Neuronal stem cell (in vitro differentiated cells): ENCODE measurements around the gene YIF1A.
"Not testable (repeated sequence)": the region's sequence is repeated elsewhere in the genome, so short reads cannot be mapped to it uniquely, and the experiment has no call there.

Experiments
- DNase-seq: peaks from one replicate; pipeline ENCODE4 v3.0.0-alpha.2; 2013; ENCODE audit warnings: low spot score
- H2AFZ ChIP-seq: one replicate; pipeline ENCODE4 v1.6.1; 2013; ENCODE audit warnings: mild to moderate bottlenecking, low read length, inconsistent platforms
- H2AK5ac ChIP-seq: 2 replicates; pipeline ENCODE4 v1.6.1; 2013; ENCODE audit warnings: low read depth, mild to moderate bottlenecking, inconsistent platforms, low read length, moderate library complexity, mixed read lengths
- H2BK120ac ChIP-seq: 2 replicates; pipeline ENCODE4 v1.6.1; 2013; ENCODE audit warnings: low read depth, mild to moderate bottlenecking, inconsistent platforms, low read length, moderate library complexity, mixed read lengths
- H2BK12ac ChIP-seq: one replicate; pipeline ENCODE4 v1.6.1; 2013; ENCODE audit warnings: low read length, inconsistent platforms
- H2BK15ac ChIP-seq: 2 replicates; pipeline ENCODE4 v1.6.1; 2013; ENCODE audit warnings: mild to moderate bottlenecking, low read length, inconsistent platforms, mixed read lengths
- H2BK5ac ChIP-seq: one replicate; pipeline ENCODE4 v1.6.1; 2013; ENCODE audit warnings: inconsistent platforms, mild to moderate bottlenecking, low read length, moderate library complexity
- H3K14ac ChIP-seq: one replicate; pipeline ENCODE4 v1.6.1; 2013; ENCODE audit warnings: low read length, inconsistent platforms
- H3K18ac ChIP-seq: 2 replicates; pipeline ENCODE4 v1.6.1; 2013; ENCODE audit warnings: low read length, inconsistent platforms
- H3K23ac ChIP-seq: 2 replicates; pipeline ENCODE4 v1.6.1; 2013; ENCODE audit warnings: low read depth, mild to moderate bottlenecking, mixed read lengths, low read length, inconsistent platforms; ENCODE audit not compliant: poor library complexity
- H3K27ac ChIP-seq: replicated peaks from 3 replicates; pipeline ENCODE4 v1.5.1; 2013; ENCODE audit warnings: low read length, inconsistent platforms
- H3K27me3 ChIP-seq, 3 experiments: 2 replicates each; pipeline ENCODE4 v1.6.1; 2013; ENCODE audit warnings: low read length in 3 of 3, mild to moderate bottlenecking in 2 of 3, inconsistent platforms in 1 of 3, low read depth in 1 of 3, mixed read lengths in 1 of 3, moderate library complexity in 1 of 3; ENCODE audit not compliant: control insufficient read depth in 3 of 3, insufficient read depth in 3 of 3
- H3K36me3 ChIP-seq, 2 donors: replicated peaks in 1 of 2; 2 replicates each; pipeline ENCODE4 v1.6.1; 2013; ENCODE audit warnings: low read length in 2 of 2; ENCODE audit not compliant: control insufficient read depth in 2 of 2, insufficient read depth in 2 of 2
- H3K4ac ChIP-seq: 2 replicates; pipeline ENCODE4 v1.6.1; 2013; ENCODE audit warnings: inconsistent platforms, mild to moderate bottlenecking, low read length, moderate library complexity
- H3K4me1 ChIP-seq, 2 donors: 1 replicate in 1 of 2; 2 replicates in 1 of 2; pipeline ENCODE4 v1.6.1; 2013; ENCODE audit warnings: low read length in 2 of 2, low read depth in 1 of 2; ENCODE audit not compliant: control insufficient read depth in 2 of 2, insufficient read depth in 1 of 2
- H3K4me2 ChIP-seq: one replicate; pipeline ENCODE4 v1.6.1; 2013; ENCODE audit warnings: mild to moderate bottlenecking, low read length, inconsistent platforms; ENCODE audit not compliant: insufficient read depth, poor library complexity, severe bottlenecking
- H3K4me3 ChIP-seq, 2 donors: 2 replicates each; pipeline ENCODE4 v1.5.1; 2013; ENCODE audit warnings: low read length in 2 of 2, mild to moderate bottlenecking in 2 of 2, inconsistent platforms in 1 of 2, moderate library complexity in 1 of 2
- H3K79me1 ChIP-seq: one replicate; pipeline ENCODE4 v1.6.1; 2013; ENCODE audit warnings: low read depth, mild to moderate bottlenecking, inconsistent platforms, low read length, moderate library complexity
- H3K9ac ChIP-seq: one replicate; pipeline ENCODE4 v1.6.1; 2013; ENCODE audit warnings: mild to moderate bottlenecking, low read depth, low read length, inconsistent platforms; ENCODE audit not compliant: poor library complexity
- H3K9me3 ChIP-seq, 2 donors: replicated peaks in 1 of 2; 2 replicates each; pipeline versions ENCODE3 to v1.6.1; 2013; ENCODE audit warnings: low read length in 2 of 2, mild to moderate bottlenecking in 2 of 2, inconsistent platforms in 1 of 2, low read depth in 1 of 2, mixed read lengths in 1 of 2, moderate library complexity in 1 of 2; ENCODE audit not compliant: control insufficient read depth in 2 of 2, insufficient read depth in 1 of 2
- H4K8ac ChIP-seq: one replicate; pipeline ENCODE4 v1.6.1; 2013; ENCODE audit warnings: low read depth, mild to moderate bottlenecking, inconsistent platforms, low read length, moderate library complexity
- H4K91ac ChIP-seq: one replicate; pipeline ENCODE4 v1.6.1; 2013; ENCODE audit warnings: low read length, low read depth, mild to moderate bottlenecking, inconsistent platforms; ENCODE audit not compliant: poor library complexity
- WGBS, 2 donors: extraction: QIAGEN DNeasy Blood & Tissue Kit; methylation state at CpG; one replicate each; pipeline ENCODE4 v1.1.7; 2013; ENCODE audit warnings: missing lambda C conversion rate in 2 of 2, mixed read lengths in 1 of 2; ENCODE audit not compliant: insufficient read length in 2 of 2, insufficient replicate concordance in 1 of 2; ENCODE audit errors: extremely low coverage in 2 of 2; 5-methylcytosine and 5-hydroxymethylcytosine counted together

YIF1A gene

GRCh38 chr11:66277471-66278362 lies 11.2 kb downstream of the YIF1A start, which contains the start of gene CNIH2:
Gene CNIH2, plus strand, starts transcription at chr11:66278175. Its CDS starts 282 bp downstream, at chr11:66278457.
- Histone ChIP-seq H2BK120ac (no peak within 1 kb of the TSS), H3K18ac (peak within 1 kb of the TSS; percentile 87), H2AK5ac (peak within 1 kb of the TSS; percentile 90), H2BK15ac (peak within 1 kb of the TSS; percentile 91), H2BK5ac (peak within 1 kb of the TSS; percentile 90), H3K79me1 (peaks cover 2% of the 10 kb centered on the region), H3K27me3 (no peaks in the 10 kb centered on the region), H2AFZ (peak within 1 kb of the TSS; percentile 74), H4K8ac (no peak within 1 kb of the TSS), H3K14ac (peak within 1 kb of the TSS; percentile 56), H3K4ac (peak within 1 kb of the TSS; percentile 37), H3K4me3 (peak within 1 kb of the TSS; percentile 75 to 83), H3K36me3 (peaks cover 27 to 54% of the 10 kb centered on the region in 2 donors), H3K9me3 (no peaks in the 10 kb centered on the region), H3K27ac (no peak within 1 kb of the TSS), H2BK12ac (peak within 1 kb of the TSS; percentile 22), H3K4me2 (peak within 1 kb of the TSS; percentile 99), H3K9ac (peak within 1 kb of the TSS; percentile 88), H4K91ac (peak within 1 kb of the TSS; percentile 72), H3K23ac (peak within 1 kb of the TSS; percentile 85), H3K4me1 (peaks cover 24 to 40% of the 10 kb centered on the region in 2 donors)
- DNase-seq = no peak
- no CpG with 5 or more reads among the region's 84 CpGs for WGBS, 2 donors

GRCh38 chr11:66277064-66277463 lies 11.9 kb downstream of the YIF1A start:
- H3K4ac ChIP-seq, H2BK120ac ChIP-seq, H2AK5ac ChIP-seq, H3K27me3 ChIP-seq, H3K23ac ChIP-seq, H3K79me1 ChIP-seq, H4K8ac ChIP-seq, H2BK15ac ChIP-seq, DNase-seq, H4K91ac ChIP-seq, H2AFZ ChIP-seq, H3K14ac ChIP-seq, H3K9me3 ChIP-seq, H3K27ac ChIP-seq, H3K4me2 ChIP-seq, H3K4me3 ChIP-seq, H3K9ac ChIP-seq, H2BK12ac ChIP-seq, H3K18ac ChIP-seq: not testable (repeated sequence)
- Histone ChIP-seq H3K4me1 (peaks cover 21 to 37% of the 10 kb centered on the region in 2 donors), H3K36me3 (peaks cover 34 to 58% of the 10 kb centered on the region in 2 donors), H2BK5ac (peak overlapping the region; percentile 90)
- no CpG with 5 or more reads among the region's 4 CpGs for WGBS, 2 donors

- H2AFZ ChIP-seq, H2BK5ac ChIP-seq, H3K9me3 ChIP-seq, H2BK15ac ChIP-seq, H4K91ac ChIP-seq, H3K14ac ChIP-seq, H2AK5ac ChIP-seq, H3K27ac ChIP-seq, H3K18ac ChIP-seq, H3K23ac ChIP-seq, H3K9ac ChIP-seq, DNase-seq, H3K79me1 ChIP-seq, H2BK12ac ChIP-seq, H3K4ac ChIP-seq, H3K4me3 ChIP-seq, H3K4me2 ChIP-seq, H2BK120ac ChIP-seq, H4K8ac ChIP-seq, H3K27me3 ChIP-seq: not testable (repeated sequence)
- Histone ChIP-seq H3K4me1 (peaks cover 17 to 32% of the 10 kb centered on the region in 2 donors), H3K36me3 (peaks cover 38 to 58% of the 10 kb centered on the region in 2 donors)
- WGBS, 2 donors = no CpG with 5 or more reads among the region's 13 CpGs
Measured at GRCh38 chr11:66276619-66277018, 12.3 kb downstream of the YIF1A start.

- Histone ChIP-seq H2AFZ (no peak overlapping the region), H3K27me3 (no peaks in the 10 kb centered on the region), H3K9me3 (no peaks in the 10 kb centered on the region), H3K9ac (no peak overlapping the region), H2BK5ac (no peak overlapping the region), H3K27ac (no peak overlapping the region), H2BK120ac (no peak overlapping the region), H2AK5ac (no peak overlapping the region), H3K79me1 (peaks cover 2% of the 10 kb centered on the region), H3K4me3 (no peak overlapping the region), H4K91ac (no peak overlapping the region), H3K23ac (no peak overlapping the region), H3K4me1 (peaks cover 15 to 27% of the 10 kb centered on the region in 2 donors), H4K8ac (no peak overlapping the region), H3K4ac (no peak overlapping the region), H3K18ac (no peak overlapping the region), H3K14ac (no peak overlapping the region), H3K36me3 (peaks cover 37 to 56% of the 10 kb centered on the region in 2 donors), H3K4me2 (no peak overlapping the region), H2BK12ac (no peak overlapping the region), H2BK15ac (no peak overlapping the region)
- DNase-seq = no peak
- no CpG with 5 or more reads among the region's 14 CpGs for WGBS, 2 donors
Measured at GRCh38 chr11:66275984-66276612, 12.8 kb downstream of the YIF1A start.
